HG03432 (cell line): ENCODE measurements around the gene HYAL3.
"Not testable (repeated sequence)": the region's sequence is repeated elsewhere in the genome, so short reads cannot be mapped to it uniquely, and the experiment has no call there.

Source experiments
- ATAC-seq: cut with Tn5 transposase; IDR thresholded peaks from one replicate; pipeline ENCODE4 v1.9.1; 2021; ENCODE audit warnings: mild to moderate bottlenecking, moderate library complexity; ENCODE audit not compliant: unreplicated experiment

HYAL3 gene

DNA sequence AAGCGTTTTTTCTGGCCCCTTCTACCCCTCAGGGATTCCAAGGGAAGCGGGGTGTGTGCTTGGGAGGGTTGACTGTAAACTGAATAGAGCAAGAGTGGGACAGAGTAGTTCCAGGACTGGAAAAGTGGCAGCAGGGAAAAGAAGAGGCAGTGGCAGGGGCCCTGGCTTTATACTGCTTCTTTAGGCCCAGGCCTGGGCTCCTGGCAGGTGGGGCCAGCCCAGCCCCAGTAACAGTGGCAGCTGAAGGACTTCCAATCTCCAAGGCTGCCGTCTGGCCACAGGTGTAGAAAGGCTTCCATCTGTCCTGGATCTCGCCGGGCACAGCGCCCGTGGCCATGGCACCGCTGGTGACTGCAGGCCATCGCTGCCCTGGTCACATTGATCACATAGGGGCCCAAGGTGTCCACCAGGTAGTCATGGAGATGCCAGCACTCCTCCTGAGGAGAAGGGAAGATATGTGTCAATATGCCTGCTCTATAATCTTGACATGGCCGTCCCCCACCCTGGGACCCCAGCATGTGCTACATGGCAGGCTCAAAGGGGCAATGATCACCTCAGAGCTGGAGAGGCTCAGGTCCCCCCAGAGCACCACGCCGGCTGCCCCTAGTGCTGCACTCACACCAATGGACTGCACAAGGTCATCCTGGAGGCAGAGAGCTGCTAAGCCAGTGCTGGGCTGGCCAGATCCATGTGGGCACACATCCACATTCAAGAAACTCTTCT, 6.0 kb downstream of the HYAL3 start:
- ATAC-seq: no peak

DNA sequence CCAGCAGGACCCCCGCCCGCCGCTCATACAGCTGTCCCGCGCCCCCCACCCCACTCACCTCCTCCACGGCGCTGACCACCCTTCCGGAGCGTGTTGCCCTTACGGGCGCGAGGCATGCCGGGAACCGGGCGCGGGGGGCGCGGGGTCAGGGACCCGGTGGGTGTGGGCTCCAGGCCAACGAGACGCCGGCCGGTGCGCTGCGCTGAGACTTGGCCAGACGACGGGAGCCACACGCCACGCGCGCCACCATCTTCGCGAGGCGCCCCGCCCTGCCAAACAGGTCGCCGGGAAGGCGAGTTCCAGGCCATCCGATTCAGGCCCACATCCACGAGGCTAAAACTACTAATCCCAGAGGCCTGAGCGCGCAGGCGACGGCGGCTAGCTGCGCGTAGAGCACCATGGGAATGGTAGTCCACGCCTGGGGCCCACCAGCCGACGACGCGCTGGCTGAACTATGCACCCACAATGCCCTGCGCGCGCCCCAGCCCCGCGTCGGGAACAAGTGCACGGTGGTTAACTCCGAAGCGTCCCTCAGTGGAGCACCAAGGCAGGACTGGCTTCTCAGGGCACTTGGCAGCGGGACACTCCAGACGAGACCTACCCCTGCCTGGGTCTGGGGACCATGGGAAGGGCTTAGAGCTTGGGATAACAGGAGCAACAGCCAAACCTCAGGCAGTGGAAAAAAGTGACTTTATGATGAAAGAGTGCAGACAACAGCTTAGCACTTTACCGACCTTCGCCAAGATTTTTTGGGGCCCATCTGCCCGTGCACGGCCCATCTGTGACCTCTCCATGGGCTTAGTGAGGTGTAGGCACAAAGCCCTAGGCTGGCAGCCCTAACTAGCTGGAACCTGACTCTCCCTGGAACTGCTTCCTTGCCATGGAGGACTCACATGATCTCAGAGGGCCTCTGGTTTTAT, 6.8 kb downstream of the HYAL3 start, which contains the start of gene IFRD2:
TSS of gene IFRD2 (minus strand) at position 271 of the 920 bp plus-strand sequence. CDS start at position 116, 155 bp downstream.
- ATAC-seq: peak; percentile 93

DNA sequence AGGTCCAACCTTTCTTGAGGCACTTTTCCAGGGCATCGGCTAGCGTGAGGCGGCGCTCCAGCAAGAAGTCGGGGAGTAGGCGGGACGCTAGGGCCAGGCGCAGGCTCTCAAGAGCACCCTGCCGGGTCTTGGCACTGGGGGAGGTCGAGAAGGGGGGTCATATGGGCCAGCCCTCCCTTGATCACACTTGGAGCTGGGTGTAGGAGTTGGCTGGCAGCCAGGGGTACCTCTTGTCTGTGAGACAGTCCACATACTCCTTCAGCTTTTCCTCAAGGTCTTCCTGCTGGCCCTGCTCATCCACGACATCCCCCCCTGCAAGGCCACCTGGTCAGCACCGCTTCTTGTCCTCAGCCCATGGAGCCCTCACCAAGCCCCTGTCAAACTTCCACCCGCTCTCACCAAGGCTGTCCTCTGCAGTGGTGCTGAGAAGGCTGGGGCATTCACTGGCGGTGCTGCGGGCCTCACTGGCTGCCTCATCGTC, 9.0 kb downstream of the HYAL3 start:
- no peak for ATAC-seq

DNA sequence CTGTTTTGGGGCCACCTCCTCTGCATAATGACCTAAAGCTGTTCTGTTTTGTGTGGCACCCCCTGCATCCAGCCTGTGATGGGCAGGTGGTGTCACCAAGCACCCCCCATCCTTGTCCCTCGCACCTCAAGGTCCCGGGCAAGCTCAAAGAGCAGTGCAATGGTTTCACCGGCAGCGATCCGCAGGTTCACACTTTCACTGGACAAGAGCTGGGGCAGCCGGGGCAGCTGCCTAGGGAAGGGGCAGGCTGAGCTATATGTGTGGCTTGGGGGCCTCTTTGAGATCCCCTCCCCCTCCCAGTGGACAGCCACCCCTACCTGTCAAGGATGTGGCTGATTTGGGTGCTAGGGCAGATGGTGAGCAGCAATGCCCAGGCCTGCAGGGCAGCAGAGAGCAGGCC, 10.1 kb downstream of the HYAL3 start:
- ATAC-seq: no peak

DNA sequence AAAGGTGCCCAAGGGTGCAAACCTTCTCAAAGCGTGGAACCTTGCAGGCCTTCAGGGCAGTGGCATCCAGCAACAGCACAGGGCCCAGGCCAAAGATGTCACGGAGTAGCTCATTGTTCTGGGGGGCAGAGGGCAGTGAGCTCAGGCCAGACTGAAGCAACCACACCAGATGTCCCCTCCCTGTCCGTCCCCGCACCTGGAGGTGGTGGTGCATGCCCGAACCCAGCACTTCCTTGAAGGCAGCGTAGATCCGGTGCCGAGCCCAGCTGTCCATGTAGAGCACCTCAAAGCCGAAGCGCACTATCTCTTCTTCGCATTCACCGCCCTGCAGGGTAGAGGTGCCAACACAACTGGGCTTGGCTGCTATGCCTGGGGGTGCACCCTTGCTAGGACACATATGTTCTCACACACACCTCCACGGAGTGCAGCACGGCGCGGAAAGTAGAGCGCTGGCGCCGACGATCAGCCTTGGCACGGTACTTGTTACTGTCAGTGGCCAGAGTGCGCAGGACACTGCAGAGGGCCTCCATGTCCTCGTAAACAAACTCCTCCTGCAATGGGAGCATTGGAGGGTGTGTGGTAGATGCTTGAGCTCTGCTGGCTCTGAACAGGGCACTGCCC, 10.7 kb downstream of the HYAL3 start:
- no peak for ATAC-seq

DNA sequence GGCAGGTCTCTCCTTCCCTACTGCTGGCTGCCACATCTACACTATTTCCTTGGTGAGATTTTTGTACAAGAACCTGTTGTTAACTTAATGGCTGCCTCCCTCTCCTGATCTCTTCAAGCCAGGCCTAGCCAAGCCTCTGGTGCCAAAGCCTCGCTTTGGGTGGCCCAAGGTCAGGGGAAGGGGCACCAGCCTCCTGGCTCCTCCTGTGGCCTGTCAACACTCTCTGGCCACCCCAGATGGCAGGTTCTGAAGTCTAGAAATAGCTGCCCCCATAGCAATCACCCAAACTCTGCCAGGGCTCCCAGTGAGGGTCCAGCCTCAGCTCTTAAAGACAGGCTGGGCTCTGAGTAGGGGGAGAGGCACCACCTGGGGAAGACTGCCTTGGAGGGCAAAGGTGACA, 11.9 kb downstream of the HYAL3 start:
- no peak for ATAC-seq

DNA sequence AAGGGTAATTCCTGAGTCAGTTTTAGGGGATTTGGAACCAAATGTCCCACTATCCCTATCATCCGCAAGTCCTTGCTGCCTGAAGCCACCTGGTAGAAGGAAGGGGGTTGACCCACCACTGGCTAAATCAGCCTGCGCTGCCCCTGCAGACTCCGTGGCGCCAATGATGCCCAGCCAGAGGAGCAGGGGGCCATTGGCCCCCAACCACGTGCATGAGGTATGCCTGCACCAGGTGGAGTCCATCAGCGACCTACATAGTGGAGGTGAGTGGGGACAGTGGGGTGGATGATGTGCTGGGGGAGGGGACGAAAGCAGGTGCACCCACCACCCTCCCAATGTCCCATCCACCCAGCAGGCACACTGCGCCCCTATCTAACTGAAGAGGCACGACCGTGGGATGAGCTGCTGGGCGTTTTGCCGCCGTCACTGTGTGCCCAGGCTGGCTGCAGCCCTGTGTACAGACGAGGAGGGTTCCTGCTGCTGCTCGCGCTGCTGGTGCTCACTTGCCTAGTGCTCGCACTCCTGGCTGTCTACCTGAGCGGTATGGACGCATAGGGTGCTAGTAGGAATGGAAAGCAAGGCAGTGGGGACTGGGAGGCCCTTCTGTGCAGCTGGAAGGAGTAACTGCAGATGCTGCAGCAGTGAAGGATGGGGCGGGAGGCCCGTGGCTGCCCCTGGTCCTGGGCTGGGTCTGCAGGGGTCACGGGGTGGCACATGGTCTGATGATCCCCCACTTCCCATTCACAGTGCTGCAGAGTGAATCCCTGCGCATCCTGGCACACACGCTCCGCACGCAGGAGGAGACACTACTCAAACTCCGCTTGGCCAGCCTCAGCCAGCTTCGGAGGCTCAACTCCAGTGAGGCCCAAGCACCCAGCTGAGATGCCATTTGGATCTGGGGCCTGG, 12.6 kb downstream of the HYAL3 start:
- ATAC-seq: no peak

DNA sequence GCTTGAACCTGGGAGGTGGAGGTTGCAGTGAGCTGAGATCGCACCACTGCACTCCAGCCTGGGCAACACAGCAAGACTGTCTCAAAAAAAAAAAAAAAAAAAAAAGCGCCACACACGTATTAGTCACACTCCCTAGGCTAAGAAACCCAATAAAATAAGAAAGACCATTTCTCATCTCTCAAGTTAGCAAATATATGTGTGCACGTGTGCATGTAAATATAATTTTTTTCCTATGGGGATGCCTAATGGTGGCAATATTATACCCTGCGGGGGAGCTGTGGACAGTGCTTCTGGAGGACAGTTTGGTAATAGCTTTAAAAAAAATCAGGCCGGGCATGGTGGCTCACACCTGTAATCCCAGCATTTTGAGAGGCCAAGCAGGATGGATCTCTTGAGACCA, 15.1 kb downstream of the HYAL3 start:
- not testable (repeated sequence) for ATAC-seq

DNA sequence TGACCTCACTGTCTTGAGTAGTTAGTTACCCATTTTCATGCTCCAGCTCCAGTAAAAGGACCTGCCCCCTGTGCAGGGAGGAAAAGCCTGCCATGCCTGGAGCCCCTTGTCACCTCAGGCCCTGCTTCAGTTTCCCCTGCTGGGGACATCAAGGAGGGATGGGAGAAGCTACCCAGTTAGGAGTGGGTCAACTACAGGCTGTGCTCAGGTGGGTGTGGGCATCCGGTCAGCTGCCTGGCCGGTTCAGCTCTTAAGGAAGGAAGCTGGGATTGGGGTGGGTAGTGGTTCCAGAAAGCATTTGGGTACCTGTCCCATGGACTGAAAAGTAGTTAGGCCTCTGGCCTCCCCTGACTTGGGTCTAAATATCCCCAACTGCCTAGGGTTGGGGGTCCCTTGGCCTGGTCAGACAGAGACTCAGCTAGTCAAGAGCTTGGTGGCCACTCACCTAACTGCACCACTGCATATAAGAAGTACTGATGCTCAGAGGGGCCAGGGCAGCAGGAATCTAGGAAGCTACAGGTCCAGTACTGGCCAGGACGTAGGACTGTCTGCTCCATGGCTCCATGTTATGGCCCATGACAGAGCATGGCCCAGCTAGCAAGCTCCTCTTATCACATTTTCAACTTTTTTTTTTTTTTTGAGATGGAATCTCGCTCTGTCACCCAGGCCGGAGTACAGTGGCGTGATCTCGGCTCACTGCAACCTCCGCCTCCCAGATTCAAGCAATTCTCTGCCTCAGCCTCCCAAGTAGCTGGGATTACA, 19.8 kb downstream of the HYAL3 start:
- no peak for ATAC-seq

DNA sequence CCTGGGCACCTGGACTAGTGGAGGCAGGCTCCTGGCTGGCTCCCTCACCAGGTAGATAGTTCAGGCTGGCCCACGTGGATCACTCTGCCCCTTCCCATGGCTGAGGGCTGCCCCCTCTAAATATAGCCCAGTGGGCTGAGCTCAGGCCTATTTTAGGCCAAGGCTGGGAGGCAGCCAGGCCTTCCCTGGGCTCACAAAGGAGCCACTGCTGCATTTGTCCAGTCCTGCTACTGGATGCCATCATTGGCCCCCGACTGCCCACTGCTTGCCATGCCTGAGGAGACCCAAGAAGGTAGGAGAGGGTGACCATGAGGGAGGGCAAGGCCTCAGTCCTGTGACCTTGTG, 20.4 kb downstream of the HYAL3 start, which contains the start of gene LSMEM2:
TSS of gene LSMEM2 (plus strand) at position 208 of the 345 bp plus-strand sequence. CDS start at position 235, 27 bp downstream.
- no peak for ATAC-seq

DNA sequence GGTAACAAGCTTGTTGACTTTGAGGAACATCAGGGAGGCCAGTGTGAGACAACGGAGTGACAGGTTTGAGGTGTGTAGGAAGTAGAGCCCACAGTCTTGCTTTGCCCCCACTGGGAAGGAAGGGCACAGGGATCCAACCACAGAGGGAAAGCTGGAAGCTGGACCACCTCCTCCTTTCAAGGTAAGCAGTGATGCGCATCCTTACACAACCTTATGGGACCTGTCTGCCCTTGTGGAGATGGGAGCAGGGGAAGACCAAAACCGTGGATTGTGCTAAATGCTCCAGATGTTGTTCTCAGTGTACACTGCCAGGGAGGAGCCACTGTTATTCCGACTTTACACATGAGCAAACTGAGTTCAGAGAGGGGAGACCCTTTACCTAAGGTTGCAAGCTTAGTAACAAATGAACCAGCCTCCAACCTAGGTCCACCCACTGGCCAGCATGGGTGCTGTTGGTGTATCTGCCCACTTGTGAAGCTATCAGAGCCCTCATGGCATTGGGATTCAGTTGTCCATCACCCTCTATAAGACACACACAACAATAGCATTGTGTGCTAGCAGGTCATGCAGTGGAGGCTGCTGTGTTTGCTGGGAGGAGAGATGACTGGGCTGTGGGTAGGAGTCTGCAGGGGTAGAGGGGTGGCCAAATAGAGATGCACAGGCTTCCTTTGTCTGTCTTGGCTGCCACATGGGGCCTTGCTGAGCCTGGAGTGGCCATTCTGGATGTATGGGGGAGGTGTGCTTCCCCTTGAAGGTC, 20.9 kb downstream of the HYAL3 start:
- ATAC-seq: no peak

DNA sequence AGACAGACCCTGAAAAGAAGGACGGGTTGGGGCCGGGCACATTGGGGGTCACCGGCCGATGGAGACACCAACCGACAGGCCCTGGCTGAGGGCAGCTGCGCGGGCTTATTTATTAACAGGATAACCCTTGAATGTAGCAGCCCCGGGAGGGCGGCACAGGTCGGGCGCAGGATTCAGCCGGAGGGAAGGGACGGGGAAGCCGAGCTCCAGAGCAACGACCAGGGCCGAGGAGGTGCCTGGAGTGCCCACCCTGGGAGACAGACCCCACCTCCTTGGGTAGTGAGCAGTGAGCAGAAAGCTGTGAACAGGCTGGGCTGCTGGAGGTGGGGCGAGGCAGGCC, 22.5 kb downstream of the HYAL3 start:
- ATAC-seq: no peak

DNA sequence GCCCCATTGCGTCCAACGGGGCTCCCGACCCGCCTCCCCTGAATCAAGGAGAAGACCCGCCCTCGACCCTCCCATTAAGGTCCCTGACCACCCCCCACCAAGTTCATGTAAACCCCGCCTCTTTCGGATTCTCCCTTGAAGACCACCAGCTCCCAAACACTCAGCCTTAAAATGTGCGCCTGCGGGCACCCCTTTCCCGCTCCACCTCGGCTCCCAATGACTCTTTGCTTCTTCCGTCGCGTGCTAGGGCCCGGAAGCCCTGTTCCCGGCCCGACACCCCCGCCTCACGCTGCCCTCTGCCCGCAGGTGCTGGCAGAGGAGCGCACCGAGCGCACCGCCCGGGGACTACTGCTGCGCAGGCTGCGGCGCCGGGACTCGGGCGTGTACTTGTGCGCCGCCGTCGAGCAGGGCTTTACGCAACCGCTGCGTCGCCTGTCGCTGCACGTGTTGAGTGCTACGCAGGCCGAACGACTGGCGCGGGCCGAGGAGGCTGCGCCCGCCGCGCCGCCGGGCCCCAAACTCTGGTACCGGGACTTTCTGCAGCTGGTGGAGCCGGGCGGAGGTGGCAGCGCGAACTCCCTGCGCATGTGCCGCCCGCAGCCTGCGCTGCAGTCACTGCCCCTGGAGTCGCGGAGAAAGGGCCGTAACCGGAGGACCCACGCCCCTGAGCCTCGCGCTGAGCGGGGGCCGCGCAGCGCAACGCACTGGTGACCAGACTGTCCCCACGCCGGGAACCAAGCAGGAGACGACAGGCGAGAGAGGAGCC, 23.0 kb downstream of the HYAL3 start:
- no peak for ATAC-seq

DNA sequence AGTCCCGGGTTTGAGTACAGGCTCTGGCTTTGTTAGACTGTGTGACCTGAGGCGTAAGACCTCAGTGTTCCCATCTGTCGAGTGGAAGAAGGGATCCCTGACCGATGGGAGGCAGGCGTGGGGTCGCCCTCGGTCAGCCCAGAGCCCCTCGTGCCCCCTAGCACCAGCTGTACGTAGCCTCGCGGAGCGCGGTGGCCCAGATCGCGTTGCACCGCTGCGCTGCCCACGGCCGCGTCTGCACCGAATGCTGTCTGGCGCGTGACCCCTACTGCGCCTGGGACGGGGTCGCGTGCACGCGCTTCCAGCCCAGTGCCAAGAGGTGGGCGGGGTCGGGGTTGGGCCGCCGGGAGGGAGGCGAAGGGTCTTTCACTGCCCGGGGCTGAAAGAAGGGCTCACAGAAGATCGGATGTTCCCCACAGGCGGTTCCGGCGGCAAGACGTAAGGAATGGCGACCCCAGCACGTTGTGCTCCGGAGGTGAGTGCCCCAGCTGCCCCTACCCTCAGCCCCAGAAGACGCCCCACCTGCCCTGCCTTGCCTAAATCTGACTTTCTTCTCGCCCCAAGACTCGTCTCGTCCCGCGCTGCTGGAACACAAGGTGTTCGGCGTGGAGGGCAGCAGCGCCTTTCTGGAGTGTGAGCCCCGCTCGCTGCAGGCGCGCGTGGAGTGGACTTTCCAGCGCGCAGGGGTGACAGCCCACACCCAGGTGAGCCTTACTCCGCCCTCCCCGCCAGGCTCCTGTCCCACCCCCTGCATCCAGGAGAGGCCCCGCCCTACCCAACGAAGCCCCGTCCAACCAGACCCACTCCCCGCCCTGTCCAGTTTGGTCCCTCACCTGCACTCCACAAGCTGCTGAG, 23.8 kb downstream of the HYAL3 start:
- no peak for ATAC-seq

DNA sequence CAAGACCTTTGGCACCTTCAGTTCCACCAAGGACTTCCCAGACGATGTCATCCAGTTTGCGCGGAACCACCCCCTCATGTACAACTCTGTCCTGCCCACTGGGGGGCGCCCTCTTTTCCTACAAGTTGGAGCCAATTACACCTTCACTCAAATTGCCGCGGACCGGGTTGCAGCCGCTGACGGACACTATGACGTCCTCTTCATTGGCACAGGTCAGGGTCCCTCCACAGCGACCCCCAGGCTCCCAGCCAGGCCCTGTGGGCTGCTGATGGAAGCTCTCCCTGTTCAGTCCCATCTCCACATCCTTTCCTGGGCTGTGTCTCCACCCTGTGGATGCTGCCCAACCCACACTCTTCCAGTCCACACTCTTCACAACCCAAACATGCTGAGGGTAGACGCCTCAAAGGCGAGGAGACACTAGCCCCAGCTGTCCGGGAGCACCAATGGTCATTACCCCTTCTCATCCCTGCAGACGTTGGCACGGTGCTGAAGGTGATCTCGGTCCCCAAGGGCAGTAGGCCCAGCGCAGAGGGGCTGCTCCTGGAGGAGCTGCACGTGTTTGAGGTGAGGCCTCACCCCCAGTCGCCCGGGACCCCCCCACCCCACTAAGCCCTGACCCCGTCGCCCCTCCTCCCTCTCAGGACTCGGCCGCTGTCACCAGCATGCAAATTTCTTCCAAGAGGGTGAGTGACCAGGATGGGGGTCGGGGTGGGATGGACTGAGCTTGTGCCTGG, 24.7 kb downstream of the HYAL3 start:
- no peak for ATAC-seq

DNA sequence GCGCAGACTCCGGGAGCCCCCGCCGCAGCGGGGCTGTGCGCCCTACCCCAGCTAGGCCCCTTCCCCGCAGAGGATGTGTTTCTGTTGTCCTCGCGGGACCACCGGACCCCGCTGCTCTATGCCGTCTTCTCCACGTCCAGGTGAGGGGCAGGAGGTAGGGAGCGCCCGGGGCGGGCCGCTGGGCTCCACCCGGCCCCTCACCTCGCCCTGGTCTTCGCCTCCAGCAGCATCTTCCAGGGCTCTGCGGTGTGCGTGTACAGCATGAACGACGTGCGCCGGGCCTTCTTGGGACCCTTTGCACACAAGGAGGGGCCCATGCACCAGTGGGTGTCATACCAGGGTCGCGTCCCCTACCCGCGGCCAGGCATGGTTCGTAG, 25.5 kb downstream of the HYAL3 start:
- ATAC-seq: no peak
